K562 (cell line): ENCODE data around the gene UBLCP1.

Experiments
- HMG20A ChIP-seq: fragments of 450-650 bp; formaldehyde crosslinking; conservative IDR thresholded peaks from 2 replicates; pipeline ENCODE4 v1.4.0; 2020; ENCODE audit warnings: mild to moderate bottlenecking, mixed read lengths
- RCOR1 ChIP-seq, 2 experiments: IDR thresholded peaks; 2 replicates each; pipeline ENCODE4 v1.6.1; 2012; ENCODE audit warnings: low read depth in 2 of 2, low read length in 2 of 2, borderline replicate concordance in 1 of 2, improper control_type of control experiment in 1 of 2
- SETDB1 ChIP-seq: IDR thresholded peaks from one replicate; pipeline ENCODE4 v1.6.1; 2012; ENCODE audit warnings: low read length, control low read depth, inconsistent platforms
- TRIM24 ChIP-seq, 2 experiments: fragments of 450-650 bp; IDR thresholded peaks; 2 replicates each; pipeline ENCODE4 v1.6.1; 2016
- YY1 ChIP-seq, 3 experiments: IDR thresholded peaks; 2 replicates each; pipeline ENCODE4 v1.6.1; 2011; ENCODE audit warnings: low read length in 2 of 3, mild to moderate bottlenecking in 2 of 3, moderate library complexity in 2 of 3, borderline replicate concordance in 1 of 3, control low read depth in 1 of 3, low read depth in 1 of 3; ENCODE audit not compliant: insufficient read depth in 3 of 3, insufficient replicate concordance in 2 of 3, control insufficient read depth in 1 of 3, insufficient read length in 1 of 3; ENCODE audit errors: extremely low read depth in 1 of 3

DNA sequence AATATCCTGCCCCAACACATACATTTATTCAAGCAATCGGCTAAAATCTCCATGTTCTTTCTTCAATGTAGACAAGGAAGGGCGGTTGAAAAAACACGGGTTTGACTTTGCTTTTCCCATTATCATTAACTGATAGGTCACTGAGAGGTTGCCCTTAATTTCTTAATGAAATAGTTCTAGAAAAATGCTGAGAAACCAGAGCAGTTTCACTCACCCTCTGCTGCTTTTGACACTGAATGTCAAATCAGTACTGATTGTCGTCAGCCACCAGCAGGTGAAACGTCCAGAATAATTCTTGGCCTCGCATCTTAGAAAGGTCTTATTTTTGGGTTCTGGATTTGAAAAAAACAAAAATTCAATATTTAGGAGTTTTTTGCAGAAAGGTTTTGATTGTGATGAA lies 59.1 kb downstream of the UBLCP1 start:
- TF ChIP-seq SETDB1 (no peak), YY1 (IDR thresholded peaks at IDR 0.05; ENCODE audit: borderline replicate concordance in 1 of 3, control insufficient read depth in 1 of 3, extremely low read depth in 1 of 3, insufficient read depth in 3 of 3, insufficient read length in 1 of 3, insufficient replicate concordance in 2 of 3, low read depth in 1 of 3, low read length in 2 of 3) (no peak), RCOR1 (IDR thresholded peaks at IDR 0.05; ENCODE audit: borderline replicate concordance in 1 of 2, low read depth in 2 of 2, low read length in 2 of 2) (no peak), TRIM24 (IDR thresholded peaks at IDR 0.05) (no peak), HMG20A (CRISPR knock-in tag) (no peak)
